GM18499 (cell line): ENCODE measurements around the gene HEPACAM.

ENCODE experiments used
- ATAC-seq: cut with Tn5 transposase; IDR thresholded peaks from one replicate; pipeline ENCODE4 v1.9.1; 2021; ENCODE audit warnings: moderate number of reproducible peaks; ENCODE audit not compliant: insufficient read depth, unreplicated experiment

Gene HEPACAM

DNA sequence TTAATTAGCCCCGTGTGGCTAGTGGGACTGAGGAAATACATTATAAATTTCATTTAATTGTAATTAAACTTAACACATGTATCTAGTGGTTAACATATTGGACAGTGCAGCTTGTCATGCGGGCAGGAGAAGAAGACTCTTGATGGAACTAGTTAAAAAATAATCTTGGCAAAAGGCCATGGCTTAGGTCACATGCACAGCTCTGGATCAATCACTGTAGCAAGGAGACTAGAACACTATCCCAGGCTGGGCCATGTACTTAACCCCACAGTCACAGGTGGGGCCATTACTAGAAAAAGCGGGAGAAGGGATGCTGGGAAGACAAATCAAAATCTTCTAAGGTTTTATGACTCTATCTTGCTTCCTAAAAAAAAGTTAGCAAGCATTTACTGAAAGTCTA is 8.7 kb upstream of the HEPACAM start:
- no peak for ATAC-seq

DNA sequence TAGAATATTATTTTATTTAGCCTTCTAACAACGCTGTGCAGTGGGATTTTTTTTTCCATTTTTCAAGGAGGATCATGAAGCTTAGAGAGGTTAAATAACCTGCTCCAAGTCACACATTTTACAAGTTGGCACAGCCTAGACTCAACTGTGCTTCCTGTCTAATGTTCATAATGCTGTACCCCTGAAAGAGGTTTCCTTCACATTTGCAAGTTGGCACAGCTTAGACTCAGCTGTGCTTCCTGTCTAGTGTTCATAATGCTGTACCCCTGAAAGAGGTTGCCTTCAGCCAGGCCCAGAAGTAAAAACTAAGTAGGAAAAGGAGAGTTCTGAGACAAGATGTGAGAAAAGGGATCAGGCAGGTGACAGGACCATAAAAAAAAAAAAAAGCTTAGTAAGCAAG is 7.9 kb upstream of the HEPACAM start:
- no peak for ATAC-seq

DNA sequence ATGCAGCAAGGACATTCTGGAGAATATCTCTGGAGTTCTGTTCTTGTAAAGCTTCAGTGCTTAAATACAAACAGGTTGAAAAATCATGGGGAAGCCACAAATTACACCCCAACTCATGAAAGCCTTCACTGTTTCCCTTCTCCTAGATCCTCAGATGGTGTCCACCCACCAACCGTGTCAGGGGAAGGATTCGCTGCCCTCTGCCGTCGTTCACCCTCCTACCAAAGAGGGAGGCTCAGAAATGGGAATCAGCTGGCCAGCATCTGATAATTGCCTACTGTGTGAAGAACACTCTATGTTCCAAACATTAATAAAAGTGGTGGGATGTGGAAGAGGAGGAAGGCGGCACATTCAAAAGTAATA is 7.4 kb upstream of the HEPACAM start:
- no peak for ATAC-seq

DNA sequence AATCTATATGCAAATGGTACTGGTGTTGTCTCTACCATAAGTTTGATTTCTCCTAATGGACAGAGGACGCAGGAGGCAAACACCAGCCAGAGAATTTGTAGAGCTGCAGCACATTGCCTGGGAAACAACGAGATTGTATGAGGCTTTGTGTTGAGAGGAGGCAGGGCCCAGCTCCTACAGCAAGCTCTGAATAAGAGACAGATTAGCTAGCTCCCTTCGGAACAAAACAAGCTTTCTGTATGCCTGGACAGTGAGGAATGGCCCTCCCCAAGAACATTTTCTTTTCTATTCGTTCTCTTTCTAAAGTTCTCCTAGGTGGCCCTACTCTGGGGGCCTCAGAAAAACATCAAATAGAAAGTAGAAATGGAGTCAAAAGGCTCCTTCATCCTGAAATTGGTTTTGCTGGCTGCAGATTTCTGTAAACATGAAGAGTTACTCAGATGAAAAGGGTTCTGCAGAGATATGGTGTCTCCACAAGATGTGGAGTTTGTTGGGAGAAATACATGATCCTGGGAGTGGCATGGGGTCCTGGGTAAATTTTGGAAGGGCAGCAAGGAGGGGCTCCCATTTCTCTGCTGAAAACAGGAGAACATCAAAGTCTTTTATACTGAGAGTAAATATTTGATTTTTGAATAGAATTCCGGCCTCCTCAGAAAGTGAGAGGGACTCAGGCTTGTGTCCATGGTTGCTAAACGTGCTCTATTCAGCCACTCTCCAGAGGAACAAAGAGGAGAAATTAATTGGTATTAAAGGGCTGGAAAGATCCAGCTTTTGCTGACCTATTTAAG is 6.8 kb upstream of the HEPACAM start:
- no peak for ATAC-seq

DNA sequence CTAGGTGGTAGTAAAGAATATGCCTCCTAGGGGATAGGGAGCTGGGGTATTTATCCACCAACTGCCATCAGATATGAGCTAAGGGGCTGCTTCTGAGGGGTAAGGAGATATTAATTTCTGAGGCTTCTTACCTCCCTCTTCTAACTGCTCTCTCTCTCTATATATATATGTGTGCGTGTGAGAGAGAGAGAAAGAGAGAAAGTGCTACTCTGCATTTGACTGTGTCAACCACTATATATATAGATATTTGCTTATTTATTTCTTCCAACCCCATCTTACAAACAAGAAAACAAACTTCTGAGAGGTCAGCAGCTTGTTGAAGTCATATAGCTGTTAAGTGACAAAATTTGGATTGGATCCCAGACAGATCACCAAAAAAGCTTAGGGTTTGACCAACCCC is 5.9 kb upstream of the HEPACAM start:
- ATAC-seq: no peak

DNA sequence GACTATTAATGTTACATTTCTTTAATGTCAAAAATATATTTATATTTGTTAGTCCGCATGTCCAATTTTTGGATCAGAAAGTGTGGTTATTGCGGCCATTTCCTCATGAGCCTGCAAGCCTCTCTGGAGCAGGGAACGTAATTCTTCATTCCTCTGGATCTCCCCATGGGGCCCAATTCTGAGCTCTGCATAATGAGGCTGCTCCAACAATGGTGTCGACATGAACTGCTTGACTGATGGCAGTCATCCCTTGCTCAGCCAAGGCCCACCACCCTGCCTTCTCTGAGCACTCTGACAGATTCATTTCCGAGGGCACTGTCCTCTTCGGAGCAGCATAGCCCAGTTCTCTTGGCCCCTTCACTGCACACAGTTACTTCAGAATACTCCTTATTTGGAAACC is 3.1 kb upstream of the HEPACAM start:
- ATAC-seq: no peak

DNA sequence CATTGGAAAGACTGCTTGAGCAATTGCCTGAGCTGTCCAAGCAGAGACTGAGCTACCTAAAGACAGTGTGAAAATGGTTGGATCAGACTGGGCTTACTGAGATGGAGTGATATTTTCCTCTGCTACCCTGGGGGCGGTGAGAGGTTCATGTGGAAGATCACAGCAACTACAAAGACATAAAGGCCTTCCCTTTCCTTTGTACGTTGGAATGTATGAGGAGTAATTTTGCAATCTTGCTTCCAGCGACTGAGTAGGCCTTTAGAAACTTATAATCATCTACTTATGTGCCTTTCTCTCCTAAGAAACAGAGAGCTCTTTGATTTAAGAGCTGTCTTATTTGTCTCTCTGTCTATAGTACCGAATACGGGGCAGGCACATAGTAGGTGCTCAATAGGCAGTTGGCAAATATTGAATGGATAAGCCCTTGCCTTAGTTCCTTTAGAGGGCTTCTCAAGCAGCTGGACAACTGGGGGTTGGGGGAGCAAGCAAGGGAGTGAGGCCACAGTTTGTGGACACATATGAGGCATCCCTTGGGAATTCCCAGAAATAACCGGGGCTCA is 2.4 kb upstream of the HEPACAM start:
- ATAC-seq: no peak

DNA sequence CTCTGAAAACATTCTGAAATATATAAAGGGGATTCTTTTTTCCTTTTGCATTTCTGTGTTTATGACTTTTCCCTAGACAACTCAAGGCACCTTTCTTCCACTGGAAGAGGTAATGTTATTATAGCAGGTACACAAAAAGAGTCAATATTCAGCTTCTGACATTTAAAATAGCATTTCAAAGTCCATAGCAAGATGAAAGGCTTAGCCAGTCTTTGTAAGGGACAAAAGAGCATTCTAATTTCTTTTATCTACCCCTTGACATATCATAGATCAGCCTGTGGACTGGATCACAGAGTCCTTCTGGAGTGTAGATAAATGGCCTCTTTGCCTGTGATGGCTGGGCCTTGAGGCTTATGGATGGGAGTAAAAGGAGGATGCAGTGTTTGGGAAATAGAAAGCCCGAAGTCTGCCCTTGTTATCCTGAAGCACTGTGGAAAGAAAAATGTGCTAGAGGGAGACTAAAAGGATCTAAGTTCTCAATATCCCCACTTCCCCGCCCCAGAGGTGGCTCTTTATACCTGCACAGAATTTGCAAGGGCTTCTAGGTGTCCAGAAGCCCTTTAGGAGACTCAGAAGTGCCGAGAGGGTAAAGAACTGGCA is 1.6 kb upstream of the HEPACAM start:
- no peak for ATAC-seq

DNA sequence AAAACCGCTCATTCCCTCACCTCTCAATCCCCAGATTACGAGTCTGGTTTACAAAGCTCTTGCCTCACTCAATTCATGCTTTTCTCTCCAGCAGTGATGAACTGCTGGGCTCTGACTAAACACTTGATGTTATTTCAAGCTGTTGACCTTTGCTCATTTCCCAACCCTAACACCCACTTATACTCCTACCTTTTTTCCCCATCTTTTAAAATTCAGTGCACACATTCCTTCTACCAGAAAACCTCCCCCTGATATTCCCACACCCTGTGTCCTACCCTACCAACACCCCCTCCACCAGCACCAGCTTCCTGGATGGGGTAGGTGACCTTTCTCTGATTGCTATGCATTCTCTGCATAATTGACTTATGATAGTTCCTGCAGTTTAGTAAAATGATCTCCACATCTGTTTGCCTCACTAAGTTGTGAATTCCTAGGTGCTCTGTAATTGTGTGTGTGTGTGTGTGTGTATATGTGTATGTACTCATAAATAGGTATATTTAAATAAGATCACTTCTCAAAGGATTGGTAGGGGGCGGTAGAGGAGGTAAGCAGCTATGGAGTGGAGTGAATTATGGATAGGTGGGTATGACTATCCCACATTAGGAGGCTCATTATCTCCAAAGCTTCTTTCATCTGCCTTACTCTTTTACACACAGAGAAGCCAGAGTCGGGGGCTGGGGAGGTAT is 842 bp downstream of the HEPACAM start:
- ATAC-seq: no peak

DNA sequence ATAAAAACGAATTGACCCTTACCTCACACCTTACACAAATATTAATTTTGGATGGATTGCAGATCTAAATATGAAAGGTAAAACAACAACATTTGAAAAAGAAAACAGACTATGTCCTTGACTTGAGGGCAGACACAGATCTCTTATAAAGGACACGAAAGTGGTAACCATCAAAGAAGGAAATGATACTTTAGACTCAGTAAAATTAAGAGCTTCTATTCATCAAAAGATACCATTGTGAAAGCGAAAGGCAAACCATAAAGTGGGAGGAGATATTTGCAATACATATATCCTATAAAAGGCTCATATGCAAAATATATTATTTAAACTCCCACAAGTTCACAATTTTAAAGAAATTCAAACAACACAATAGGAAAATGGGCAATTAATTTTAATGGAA is 5.0 kb downstream of the HEPACAM start:
- ATAC-seq: no peak

DNA sequence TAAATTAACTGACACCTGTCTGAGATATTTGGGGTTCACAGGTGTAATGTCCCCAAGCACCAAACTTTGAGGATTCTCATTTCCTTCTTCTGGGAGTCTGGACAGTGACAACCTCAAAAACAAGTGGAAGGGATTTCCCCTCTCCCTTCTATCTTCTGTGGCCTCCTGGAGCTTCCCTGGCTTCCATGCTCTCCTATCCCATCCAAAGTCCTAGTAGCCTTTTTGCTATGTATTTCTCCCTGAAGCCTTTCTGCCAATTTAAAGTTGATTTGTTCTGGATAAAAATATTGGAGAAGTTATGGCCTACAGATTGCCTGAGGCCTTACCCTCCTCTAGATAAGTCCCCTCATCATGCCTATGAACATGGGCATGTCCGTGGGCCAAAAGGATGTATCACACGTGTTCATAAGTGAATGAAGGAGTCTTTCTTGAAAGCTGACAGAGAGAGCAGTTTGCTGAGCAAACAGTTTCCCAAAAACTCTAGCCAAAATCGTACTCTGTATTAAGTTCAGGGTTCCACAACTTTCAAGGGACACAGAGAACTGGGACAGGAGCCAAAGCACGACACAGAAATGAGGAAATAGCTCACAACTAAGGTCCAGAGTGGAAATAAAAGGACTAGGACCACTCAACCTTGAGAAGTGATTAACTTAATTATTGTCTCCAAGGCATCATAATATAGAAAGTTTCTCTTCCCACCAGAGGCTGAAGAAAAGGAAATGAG is 6.7 kb downstream of the HEPACAM start:
- no peak for ATAC-seq

DNA sequence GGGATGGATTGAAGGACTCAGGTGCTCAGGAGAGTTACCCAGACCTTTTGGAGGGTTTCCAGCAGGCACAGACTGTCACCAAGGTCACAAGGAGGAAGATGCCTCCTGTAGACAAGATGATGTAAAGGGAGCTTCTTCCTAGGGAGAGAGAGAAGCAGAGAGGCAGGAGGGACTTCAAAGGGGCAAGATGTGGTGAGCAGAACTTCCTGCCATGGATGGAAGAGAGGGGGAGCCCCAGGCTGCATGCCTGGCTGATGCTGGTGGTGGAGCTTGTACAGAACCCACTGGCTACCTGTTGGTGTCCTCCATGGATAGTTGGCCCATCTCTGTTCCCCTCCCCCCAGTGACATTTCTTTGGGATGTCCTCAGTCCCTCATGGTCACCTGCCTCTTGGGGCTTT is 12.6 kb downstream of the HEPACAM start:
- ATAC-seq: no peak

DNA sequence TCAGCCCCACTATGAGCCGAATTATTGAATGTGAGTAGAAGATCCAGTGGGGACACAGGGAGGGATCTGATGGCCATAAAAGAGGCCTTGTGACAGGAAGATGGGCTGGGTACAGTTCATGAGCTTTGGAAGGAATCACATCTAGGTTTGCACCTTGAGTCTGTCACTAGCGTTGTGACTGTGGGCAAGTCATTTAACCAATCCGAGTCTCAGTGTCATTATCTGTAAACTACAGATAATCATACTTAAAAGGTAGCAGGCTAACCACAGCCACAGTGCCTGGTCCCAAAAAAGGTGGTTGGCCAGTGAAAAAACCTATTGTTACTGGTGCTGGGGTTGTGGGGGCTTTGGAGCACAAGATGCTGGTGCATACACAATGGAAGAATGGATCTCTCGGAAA is 13.0 kb downstream of the HEPACAM start:
- ATAC-seq: no peak

DNA sequence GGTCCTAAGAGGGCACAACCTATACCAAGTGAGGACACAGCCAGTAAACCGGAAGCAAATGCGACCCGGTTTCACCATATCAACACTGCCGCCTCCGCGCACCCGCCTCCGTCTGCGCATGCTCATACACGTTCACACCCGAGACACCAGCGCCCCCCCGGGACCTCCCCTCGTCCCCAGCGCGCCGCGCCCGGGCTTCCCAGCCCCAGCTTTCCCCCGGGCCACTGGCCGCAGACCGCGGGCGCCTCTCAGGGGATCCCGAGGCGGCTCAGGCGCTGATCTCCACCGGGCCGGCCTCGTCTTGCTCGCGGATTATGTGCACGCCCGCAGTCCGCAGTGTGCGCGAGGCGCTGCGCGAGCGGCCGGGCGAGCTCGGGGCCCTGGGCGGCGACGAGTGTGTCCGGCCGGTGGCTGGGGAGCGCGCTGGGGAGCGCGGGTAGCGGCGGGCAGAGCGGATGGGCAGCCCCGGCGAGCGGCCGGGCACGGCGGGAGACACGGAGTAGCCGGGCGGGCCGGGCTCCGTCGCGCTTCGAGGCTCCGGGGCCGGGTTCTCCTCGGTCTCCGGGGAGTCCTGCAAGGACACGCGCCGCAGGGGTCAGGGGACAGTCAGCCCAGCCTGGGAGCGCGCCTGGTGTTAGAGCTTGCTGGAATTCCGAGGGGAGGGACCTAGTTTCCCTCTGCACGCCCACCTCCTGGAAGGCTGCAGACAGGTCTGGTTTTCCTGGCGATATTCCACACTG is 14.8 kb downstream of the HEPACAM start:
- ATAC-seq: no peak

DNA sequence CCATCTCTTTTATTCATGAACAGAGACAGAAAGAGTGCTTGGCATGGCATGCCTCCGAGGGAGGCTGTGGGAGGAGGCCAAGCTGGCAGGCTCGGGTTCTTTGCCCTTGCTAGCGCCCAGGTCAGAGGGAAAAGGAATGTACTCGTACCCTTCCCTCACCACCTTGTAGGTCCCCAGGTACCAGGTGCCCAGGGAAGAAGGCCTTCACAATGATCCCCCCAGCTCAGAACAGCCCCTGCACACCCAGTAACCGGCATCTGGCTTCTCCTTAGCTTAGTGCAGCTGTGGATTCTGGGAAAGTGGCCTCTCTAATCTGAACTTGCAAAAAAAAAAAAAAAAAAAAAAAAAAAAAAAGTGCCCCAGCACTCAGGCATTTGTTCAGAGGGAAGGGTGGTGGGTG is 15.5 kb downstream of the HEPACAM start:
- no peak for ATAC-seq

DNA sequence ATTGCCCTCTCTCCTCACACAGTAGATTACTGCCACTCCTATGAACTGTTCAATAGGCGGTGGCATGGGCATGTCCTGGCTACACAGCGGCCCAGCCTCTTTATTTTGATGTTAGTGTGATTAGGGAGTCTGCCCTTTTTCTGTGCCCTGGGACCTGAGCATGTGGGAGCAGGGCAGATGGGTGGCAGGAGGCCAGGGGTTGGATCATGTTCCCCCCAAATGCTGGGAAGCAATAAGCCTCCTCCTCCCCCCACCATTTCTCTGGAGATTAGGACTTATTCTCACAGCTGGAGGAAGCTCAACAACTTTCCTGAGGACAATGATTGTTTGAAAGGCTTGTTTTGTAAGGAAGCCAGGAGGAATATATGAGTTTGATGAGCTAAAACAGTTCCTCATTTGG is 15.9 kb downstream of the HEPACAM start:
- ATAC-seq: no peak

DNA sequence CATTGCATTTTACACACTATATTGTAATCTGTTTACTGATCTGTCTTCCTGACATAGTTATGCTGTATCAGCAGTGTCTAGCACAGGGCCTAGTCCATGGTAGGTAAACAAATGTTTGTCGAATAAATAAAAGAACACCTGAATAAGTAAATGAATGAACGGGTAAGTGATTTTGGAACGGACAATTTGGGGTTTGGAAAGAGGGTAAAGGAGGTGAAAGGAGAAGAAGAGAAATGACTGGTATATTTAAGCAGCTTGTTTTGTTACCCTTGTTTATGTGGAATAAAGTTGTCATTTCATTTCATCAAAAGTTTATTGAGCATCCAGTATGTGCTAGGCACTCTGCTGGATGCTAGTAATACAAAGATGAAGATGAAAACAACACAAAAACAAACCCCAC is 16.9 kb downstream of the HEPACAM start, which contains the start of gene HEPN1:
TSS of gene HEPN1 (plus strand) at position 301 of the 400 bp plus-strand sequence.
- ATAC-seq: no peak

DNA sequence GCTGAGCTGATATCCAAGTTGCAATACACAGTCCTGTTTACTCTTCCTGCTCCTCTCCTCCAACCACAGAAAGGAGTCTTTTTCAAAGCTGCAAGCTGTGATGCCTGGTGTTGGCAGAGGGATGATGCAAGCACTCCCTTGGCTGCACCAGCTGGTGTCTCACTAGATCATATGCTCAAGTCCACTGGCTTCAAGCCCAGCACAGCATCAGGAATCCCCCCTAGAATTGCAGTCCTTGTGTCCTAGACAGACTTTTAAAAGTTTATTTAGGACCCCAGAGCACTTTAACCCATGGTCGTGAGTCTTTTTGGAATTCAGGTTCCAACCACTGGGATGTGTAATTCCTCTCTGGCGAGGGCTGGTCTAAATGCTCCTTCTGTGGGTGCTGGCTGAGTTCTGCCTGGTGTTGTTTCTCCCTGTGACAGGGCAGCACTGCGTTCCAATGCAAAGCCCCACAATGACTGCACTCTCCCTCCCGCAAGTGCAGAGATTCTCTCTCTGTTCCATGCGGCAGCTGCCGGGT is 18.7 kb downstream of the HEPACAM start:
- ATAC-seq: no peak

DNA sequence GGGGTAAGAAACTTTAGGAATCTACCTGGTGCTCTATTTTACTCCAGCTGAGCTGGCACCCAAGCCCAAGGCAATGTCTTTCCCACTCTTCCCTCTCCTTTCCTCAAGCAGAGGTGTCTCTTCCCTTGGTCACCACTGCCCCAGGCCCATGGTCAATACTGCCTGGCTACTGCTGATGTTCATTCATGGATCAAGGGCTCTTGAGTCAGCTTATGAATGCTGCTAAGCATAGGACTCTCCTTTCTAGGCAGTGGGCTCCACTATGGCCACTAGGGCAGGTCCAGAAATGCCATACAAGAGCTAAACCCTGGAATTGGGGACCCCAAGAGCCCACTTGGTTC is 19.5 kb downstream of the HEPACAM start:
- no peak for ATAC-seq
